Esophagus muscularis mucosa (tissue), 2 donors: ENCODE measurements around the gene DDX49.

Experiments used
- EP300 ChIP-seq: sonication (generic); formaldehyde crosslinking; IDR thresholded peaks from one replicate; pipeline ENCODE4 v1.6.1; 2017; ENCODE audit warnings: antibody characterized with exemption
- POLR2A ChIP-seq: fragments of 450-650 bp; IDR thresholded peaks from one replicate; pipeline ENCODE4 v1.6.1; 2017; ENCODE audit warnings: antibody characterized with exemption, moderate library complexity, mild to moderate bottlenecking, low read depth

DNA sequence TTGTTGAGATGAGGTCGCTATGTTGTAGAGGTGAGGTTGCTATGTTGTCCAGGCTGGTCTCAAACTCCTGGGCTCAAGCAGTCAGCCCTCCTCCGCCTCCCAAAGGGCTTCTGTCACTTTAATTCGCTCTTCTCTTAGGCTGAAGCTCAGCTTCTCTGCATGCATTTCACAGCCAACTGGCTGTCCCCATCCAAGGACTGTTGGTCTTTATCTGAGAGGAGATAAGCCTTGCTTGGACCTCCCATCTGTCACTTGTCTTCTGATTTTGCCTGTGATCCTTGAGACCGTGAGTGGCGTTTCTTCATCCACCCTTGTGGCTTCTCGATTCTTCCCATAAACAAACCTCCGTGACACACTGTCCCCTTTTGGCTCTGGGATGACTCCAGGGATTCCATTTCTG lies 48.0 kb upstream of the DDX49 start:
- TF ChIP-seq EP300 (no peak), POLR2A (no peak)
